Duodenal mucosa (tissue), 2 donors: Measurements from ENCODE around the gene C15orf62.

Experiments
- H3K27ac ChIP-seq: one replicate; pipeline ENCODE4 v1.7.0; 2013; ENCODE audit warnings: low read depth, low read length
- H3K27me3 ChIP-seq, 2 donors: one replicate each; pipeline ENCODE4 v1.7.0; 2013; ENCODE audit warnings: low read length in 2 of 2, control low read depth in 1 of 2; ENCODE audit not compliant: insufficient read depth in 2 of 2, control insufficient read depth in 1 of 2
- H3K36me3 ChIP-seq, 2 donors: one replicate each; pipeline ENCODE4 v1.7.0; 2013; ENCODE audit warnings: low read length in 2 of 2, control low read depth in 1 of 2; ENCODE audit not compliant: insufficient read depth in 2 of 2, control insufficient read depth in 1 of 2
- H3K4me1 ChIP-seq, 2 donors: one replicate each; pipeline ENCODE4 v1.7.0; 2013; ENCODE audit warnings: low read length in 2 of 2, control low read depth in 1 of 2; ENCODE audit not compliant: insufficient read depth in 2 of 2, control insufficient read depth in 1 of 2
- H3K4me3 ChIP-seq, 2 donors: one replicate each; pipeline ENCODE4 v1.7.0; 2013; ENCODE audit warnings: low read length in 2 of 2, low read depth in 1 of 2
- H3K9ac ChIP-seq, 2 donors: one replicate each; pipeline ENCODE4 v1.7.0; 2013; ENCODE audit warnings: low read length in 2 of 2, low read depth in 1 of 2
- H3K9me3 ChIP-seq, 2 donors: one replicate each; pipeline ENCODE4 v1.7.0; 2013; ENCODE audit warnings: low read length in 2 of 2, control low read depth in 1 of 2; ENCODE audit not compliant: control insufficient read depth in 1 of 2

Gene C15orf62, protein sequence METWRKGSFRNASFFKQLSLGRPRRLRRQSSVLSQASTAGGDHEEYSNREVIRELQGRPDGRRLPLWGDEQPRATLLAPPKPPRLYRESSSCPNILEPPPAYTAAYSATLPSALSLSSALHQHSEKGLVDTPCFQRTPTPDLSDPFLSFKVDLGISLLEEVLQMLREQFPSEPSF

DNA sequence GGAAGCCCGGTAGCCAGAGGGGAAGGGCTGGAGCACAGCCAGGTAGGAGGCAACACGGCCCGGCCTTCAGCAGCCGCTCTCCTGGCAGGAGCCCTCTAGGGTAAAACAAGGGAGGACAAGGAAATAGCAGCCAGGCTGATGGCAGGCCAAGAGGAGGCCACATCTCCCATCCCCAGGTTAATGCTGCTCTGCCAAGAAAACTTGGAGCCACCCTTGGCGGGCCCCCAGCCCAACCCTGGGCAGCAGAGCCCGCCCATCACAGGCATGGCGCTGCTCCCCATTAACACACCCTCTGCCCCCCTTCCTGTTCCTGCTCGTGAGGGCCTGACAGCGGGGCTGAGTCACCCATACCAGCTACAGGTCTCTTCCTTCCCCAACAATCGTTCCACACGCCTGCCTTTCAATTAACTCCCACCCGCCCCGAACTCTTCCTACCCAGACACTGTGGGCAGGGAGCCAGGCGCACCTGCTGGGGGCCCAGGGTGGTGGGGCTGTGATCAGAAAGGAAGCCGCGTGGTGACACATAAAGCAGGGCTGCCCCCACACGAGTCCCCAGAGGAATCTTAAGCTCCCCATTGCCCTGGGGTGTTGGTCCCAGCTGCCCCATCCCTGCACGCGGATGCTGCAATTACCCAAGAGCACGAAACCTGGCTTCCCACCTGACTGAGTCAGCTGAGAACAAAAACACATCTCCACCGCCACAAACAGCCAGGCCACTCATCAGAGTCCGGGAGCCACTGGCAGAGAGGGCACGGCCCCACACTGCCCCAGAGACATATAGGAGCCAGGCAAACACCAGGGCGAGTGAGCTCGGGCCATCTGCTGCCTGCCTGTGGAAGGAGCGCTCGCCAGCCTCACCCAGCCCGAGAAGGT lies at the start of gene C15orf62:
C15orf62 (plus strand) TSS at position 707 of the 873 bp plus-strand sequence. CDS start 516 bp downstream, outside the sequence.
- Histone ChIP-seq H3K9me3 (no peaks in the 10 kb centered on the region), H3K4me3 (peak within 1 kb of the TSS; percentile 28 to 53), H3K9ac (peak within 1 kb of the TSS; percentile 51 to 60), H3K4me1 (peaks cover 54 to 60% of the 10 kb centered on the region in 2 donors), H3K27me3 (no peaks in the 10 kb centered on the region), H3K27ac (peak within 1 kb of the TSS; percentile 73), H3K36me3 (peaks cover 12 to 36% of the 10 kb centered on the region in 2 donors)

DNA sequence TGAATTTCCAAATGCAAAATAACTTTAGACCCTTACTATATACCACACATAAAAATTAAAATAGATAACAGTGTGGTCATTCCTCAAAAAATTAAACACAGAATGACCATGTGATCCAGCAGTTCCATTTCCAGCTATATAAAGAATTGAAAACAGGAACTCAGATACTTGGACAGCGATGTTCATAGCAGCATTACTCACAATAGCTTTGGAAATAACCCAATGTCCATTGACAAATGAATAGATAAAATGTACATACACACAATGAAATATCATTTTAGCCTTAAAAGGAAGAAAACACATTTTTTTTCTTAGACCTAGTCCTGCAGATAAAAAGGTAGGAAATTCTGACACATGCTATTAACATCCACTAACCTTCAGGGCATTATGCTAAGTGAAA lies 48.1 kb upstream of the C15orf62 start:
- Histone ChIP-seq H3K4me3 (no peak overlapping the region), H3K9me3 (no peaks in the 10 kb centered on the region), H3K4me1 (no peaks in the 10 kb centered on the region), H3K9ac (no peak overlapping the region), H3K27ac (no peak overlapping the region), H3K27me3 (no peaks in the 10 kb centered on the region), H3K36me3 (peaks cover 0 to 6% of the 10 kb centered on the region in 2 donors)

DNA sequence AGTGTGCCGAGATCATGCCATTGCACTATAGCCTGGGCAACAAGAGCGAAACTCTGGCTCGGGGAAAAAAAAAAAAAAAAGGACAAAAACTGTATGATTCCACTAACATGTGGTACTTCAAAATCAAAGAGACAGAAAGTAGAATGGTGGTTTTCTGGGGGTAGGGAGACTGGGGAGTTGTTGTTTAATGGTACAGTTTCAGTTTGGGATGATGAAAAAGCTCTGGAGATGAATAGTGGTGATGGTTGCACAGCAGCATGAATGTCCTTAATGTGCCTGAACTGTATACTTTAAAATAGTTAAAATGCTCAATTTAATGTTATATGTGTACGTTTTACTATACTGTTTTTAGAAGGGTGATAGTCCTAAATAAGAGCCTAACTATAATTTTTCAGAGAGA lies 47.4 kb upstream of the C15orf62 start:
- H3K9ac ChIP-seq: no peak overlapping the region

DNA sequence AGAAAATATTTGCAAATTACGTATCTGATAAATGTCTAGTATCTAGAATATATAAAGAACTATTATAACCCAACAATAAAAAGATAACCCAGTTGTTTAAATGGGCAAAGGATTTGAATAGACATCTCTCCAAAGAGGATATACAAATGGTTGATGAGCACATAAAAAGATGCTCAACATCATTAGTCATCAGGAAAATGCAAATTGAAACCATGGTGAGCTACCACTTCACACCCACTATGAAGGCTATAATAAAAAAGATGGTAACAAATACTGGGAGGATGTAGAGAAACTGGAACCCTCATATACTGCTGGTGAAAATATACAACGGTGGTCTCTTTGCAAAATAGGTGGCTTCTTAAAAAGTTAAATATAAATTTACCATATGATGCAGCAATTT lies 46.8 kb upstream of the C15orf62 start:
- Histone ChIP-seq H3K4me3 (no peak overlapping the region), H3K9me3 (no peaks in the 10 kb centered on the region)

More for the DNA sequence above, 47.4 kb upstream of the C15orf62 start:
- Histone ChIP-seq H3K27me3 (no peaks in the 10 kb centered on the region), H3K4me3 (no peak overlapping the region), H3K27ac (no peak overlapping the region), H3K4me1 (no peaks in the 10 kb centered on the region), H3K36me3 (peaks cover 0 to 6% of the 10 kb centered on the region in 2 donors), H3K9me3 (no peaks in the 10 kb centered on the region)

DNA sequence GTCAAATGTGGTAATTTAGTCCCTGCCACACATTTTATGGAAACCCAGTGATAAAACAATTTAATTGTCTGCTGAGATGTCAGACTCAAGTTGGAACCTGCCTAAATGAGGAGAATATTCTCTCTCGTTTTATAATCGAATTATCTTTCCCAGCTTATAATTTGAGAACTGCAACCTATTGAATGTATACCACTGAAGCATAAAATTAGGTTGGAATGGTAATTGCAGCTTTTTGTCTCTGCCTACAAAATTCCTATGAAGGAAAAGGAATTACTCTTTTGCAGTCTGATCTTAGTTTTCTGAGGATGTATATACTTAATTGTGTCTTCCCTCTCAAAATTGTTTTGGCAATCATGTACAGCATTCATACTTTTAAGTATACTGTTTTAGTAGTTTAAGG lies 45.9 kb upstream of the C15orf62 start:
- Histone ChIP-seq H3K9ac (no peak overlapping the region), H3K27me3 (no peaks in the 10 kb centered on the region), H3K9me3 (no peaks in the 10 kb centered on the region), H3K4me1 (no peaks in the 10 kb centered on the region), H3K36me3 (no peaks in the 10 kb centered on the region), H3K27ac (no peak overlapping the region), H3K4me3 (no peak overlapping the region)

More for the DNA sequence above, 46.8 kb upstream of the C15orf62 start:
- Histone ChIP-seq H3K4me1 (no peaks in the 10 kb centered on the region), H3K27me3 (no peaks in the 10 kb centered on the region), H3K9ac (no peak overlapping the region), H3K27ac (no peak overlapping the region), H3K36me3 (peaks cover 0 to 6% of the 10 kb centered on the region in 2 donors)

DNA sequence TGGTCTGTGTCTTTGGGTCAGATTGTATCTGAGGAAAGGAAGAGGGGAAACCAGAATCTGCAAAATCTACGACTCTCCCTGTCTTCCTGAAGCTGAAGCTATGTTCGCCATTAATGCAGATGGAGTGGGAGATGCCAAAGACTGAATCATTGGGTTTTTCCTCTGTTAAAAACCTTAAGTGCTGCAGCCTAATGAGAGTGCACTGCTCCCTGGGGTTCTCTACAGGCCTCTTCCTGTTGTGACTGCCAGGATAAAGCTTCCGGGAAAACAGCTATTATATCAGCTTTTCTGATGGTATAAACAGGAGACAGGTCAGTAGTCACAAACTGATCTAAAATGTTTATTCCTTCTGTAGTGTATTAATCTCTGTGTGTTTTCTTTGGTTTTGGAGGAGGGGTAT lies 38.7 kb upstream of the C15orf62 start:
- Histone ChIP-seq H3K27ac (no peak overlapping the region), H3K36me3 (peaks cover 11 to 38% of the 10 kb centered on the region in 2 donors), H3K9me3 (no peaks in the 10 kb centered on the region), H3K9ac (no peak overlapping the region), H3K27me3 (no peaks in the 10 kb centered on the region), H3K4me1 (no peaks in the 10 kb centered on the region), H3K4me3 (no peak overlapping the region)

DNA sequence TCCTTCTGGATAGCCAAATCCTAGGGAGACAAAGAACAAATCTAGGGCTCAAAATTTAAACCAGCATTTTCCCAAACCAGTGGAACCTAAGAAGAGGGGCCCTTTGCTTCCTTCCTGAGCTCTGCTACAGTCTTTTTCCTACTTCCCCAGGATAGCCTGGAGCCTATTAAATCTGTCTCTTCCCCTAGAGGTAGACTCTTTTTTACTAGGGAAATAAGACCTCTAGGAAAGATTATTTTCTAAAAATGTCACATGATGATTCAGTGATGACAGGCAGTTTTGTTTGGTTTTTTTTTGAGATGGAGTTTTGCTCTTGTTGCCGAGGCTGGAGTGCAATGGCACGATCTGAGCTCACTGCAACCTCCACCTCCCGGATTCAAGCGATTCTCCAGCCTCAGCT lies 33.2 kb upstream of the C15orf62 start:
- Histone ChIP-seq H3K9ac (no peak overlapping the region), H3K9me3 (no peaks in the 10 kb centered on the region), H3K36me3 (peaks cover 23 to 74% of the 10 kb centered on the region in 2 donors), H3K27me3 (no peaks in the 10 kb centered on the region), H3K27ac (no peak overlapping the region), H3K4me1 (no peaks in the 10 kb centered on the region), H3K4me3 (no peak overlapping the region)

DNA sequence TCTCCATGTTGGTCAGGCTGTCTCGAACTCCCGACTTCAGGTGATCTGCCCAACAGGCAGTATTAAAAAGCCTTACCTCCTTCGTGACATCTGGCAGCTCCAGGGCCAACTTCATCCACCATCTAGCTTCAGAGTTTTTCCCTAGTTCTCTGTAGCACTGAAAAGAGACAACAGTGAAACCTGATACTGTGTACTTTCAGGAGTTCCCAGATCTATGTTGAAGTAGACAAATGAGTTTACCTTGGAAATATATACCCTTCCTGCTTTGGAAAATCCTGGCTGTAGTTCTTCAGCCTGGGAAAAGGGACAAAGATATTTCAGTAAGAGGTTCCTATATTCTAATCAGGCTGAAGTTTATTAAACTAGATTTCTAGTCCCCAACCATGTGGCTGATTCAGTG lies 32.7 kb upstream of the C15orf62 start:
- H3K9ac ChIP-seq: no peak overlapping the region
- H3K9me3 ChIP-seq: no peaks in the 10 kb centered on the region
- H3K4me3 ChIP-seq: no peak overlapping the region
- H3K27ac ChIP-seq: no peak overlapping the region
- H3K36me3 ChIP-seq: peaks cover 23 to 70% of the 10 kb centered on the region in 2 donors
- no peaks in the 10 kb centered on the region for H3K27me3 ChIP-seq
- no peaks in the 10 kb centered on the region for H3K4me1 ChIP-seq

DNA sequence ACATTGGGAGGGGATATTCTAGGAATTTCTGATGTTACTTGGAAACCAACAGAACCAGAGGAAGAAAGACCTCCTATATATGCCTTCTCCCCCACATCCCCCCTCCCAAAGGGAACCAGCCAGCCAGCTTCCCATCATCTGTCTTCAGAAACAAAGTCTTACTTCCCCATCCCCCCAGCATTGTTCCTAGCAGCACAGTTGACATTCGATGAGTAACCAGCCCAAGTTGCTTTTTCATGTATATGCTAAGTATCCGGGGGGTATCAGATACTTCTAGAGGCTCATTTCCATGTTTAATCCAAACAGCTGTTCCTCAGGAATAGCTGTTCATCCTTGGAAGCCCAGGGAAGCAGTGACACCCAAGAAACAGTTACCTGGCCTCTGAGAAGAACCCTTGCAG lies 30.7 kb upstream of the C15orf62 start:
- Histone ChIP-seq H3K9ac (no peak overlapping the region), H3K4me1 (peaks cover 0 to 12% of the 10 kb centered on the region in 2 donors), H3K27me3 (no peaks in the 10 kb centered on the region), H3K27ac (no peak overlapping the region), H3K4me3 (no peak overlapping the region), H3K36me3 (peaks cover 31 to 86% of the 10 kb centered on the region in 2 donors), H3K9me3 (no peaks in the 10 kb centered on the region)

DNA sequence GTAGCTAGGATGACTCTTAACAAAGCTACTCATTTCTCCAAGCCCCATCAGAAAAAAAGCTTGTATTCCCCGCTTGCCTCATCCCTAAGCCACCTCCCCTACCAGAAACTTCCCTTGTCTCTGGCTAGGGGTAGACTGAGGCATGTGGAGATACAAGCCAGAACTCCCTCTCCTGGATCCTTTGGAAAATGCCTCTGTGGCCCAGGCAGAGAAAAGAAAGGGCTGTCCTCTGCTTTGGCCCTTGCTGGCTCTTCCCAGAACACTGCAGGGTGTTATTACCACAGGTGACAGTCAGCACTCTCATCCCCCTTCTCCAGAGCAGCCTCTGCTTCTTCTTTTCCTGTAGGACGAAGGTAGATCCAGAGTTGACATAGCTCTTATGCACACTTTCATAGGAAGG lies 29.9 kb upstream of the C15orf62 start:
- Histone ChIP-seq H3K4me3 (no peak overlapping the region), H3K4me1 (peaks cover 0 to 14% of the 10 kb centered on the region in 2 donors), H3K36me3 (peaks cover 33 to 85% of the 10 kb centered on the region in 2 donors), H3K27ac (no peak overlapping the region), H3K27me3 (no peaks in the 10 kb centered on the region), H3K9me3 (no peaks in the 10 kb centered on the region), H3K9ac (no peak overlapping the region)
